ENCODE measurements around the gene GNA14.

DNA sequence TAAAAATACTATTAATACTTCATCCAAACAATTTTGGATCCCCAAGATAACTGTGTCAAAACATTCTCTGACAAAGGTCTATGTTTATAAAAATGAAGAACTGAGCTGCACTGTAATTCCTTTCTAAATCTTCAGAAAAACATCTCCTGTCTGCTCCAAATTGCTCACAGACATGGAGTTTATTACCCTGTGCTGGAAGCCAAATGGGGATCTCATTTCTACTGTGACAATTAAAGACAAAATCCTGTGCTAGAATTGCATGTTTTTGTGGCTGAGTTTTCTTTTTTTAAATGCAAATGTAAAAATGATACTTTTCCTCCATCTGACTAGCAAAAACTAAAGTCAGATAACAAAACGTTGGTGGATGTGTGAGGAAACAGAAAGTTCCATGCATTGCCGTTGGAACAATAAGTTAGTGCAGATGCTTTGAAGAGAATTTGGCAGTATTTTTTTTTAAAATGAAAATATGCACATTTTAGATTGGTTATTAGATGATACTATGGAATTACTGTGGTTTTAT lies 93.5 kb downstream of the GNA14 start:
- TF ChIP-seq, protein P1, sequence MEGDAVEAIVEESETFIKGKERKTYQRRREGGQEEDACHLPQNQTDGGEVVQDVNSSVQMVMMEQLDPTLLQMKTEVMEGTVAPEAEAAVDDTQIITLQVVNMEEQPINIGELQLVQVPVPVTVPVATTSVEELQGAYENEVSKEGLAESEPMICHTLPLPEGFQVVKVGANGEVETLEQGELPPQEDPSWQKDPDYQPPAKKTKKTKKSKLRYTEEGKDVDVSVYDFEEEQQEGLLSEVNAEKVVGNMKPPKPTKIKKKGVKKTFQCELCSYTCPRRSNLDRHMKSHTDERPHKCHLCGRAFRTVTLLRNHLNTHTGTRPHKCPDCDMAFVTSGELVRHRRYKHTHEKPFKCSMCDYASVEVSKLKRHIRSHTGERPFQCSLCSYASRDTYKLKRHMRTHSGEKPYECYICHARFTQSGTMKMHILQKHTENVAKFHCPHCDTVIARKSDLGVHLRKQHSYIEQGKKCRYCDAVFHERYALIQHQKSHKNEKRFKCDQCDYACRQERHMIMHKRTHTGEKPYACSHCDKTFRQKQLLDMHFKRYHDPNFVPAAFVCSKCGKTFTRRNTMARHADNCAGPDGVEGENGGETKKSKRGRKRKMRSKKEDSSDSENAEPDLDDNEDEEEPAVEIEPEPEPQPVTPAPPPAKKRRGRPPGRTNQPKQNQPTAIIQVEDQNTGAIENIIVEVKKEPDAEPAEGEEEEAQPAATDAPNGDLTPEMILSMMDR (IDR thresholded peaks at IDR 0.05 in 4 of 5, conservative IDR thresholded peaks at IDR 0.05 in 1 of 5), result no peak
- TF ChIP-seq POLR2A (IDR thresholded peaks at IDR 0.05), result no peak
